HG03565 (cell line): ENCODE measurements around the gene PMEPA1.

Source experiments
- ATAC-seq: cut with Tn5 transposase; IDR thresholded peaks from one replicate; pipeline ENCODE4 v1.9.1; 2021; ENCODE audit warnings: mild to moderate bottlenecking, moderate library complexity; ENCODE audit not compliant: unreplicated experiment

Gene PMEPA1

GRCh38 chr20:57712851-57713504 lies 3.2 kb upstream of the PMEPA1 start:
- no peak for ATAC-seq

- ATAC-seq = no peak
Observed at GRCh38 chr20:57712341-57712740, 2.5 kb upstream of the PMEPA1 start.

- ATAC-seq = no peak
Observed at GRCh38 chr20:57711826-57712225, 2.0 kb upstream of the PMEPA1 start.

GRCh38 chr20:57711311-57711712 lies 1.5 kb upstream of the PMEPA1 start:
- no peak for ATAC-seq

GRCh38 chr20:57710841-57711240 lies 1.0 kb upstream of the PMEPA1 start:
- no peak for ATAC-seq

- no peak for ATAC-seq
Observed at GRCh38 chr20:57708694-57709673, 831 bp downstream of the PMEPA1 start.

- ATAC-seq = no peak
Observed at GRCh38 chr20:57707849-57708693, 1.7 kb downstream of the PMEPA1 start.

GRCh38 chr20:57707320-57707719 lies 2.5 kb downstream of the PMEPA1 start:
- ATAC-seq = no peak

GRCh38 chr20:57705127-57705899 lies 4.5 kb downstream of the PMEPA1 start:
- ATAC-seq = no peak

GRCh38 chr20:57704245-57704644 lies 5.6 kb downstream of the PMEPA1 start:
- no peak for ATAC-seq

GRCh38 chr20:57703013-57703412 lies 6.8 kb downstream of the PMEPA1 start:
- ATAC-seq = no peak

GRCh38 chr20:57702521-57702920 lies 7.3 kb downstream of the PMEPA1 start:
- ATAC-seq = no peak

- ATAC-seq = no peak
Observed at GRCh38 chr20:57702091-57702490, 7.7 kb downstream of the PMEPA1 start.

- no peak for ATAC-seq
Observed at GRCh38 chr20:57701651-57702050, 8.2 kb downstream of the PMEPA1 start.

- no peak for ATAC-seq
Observed at GRCh38 chr20:57701090-57701489, 8.7 kb downstream of the PMEPA1 start.

GRCh38 chr20:57699395-57699794 lies 10.4 kb downstream of the PMEPA1 start:
- no peak for ATAC-seq

GRCh38 chr20:57698867-57699275 lies 10.9 kb downstream of the PMEPA1 start:
- ATAC-seq = no peak

- no peak for ATAC-seq
Observed at GRCh38 chr20:57698116-57698866, 11.5 kb downstream of the PMEPA1 start.

GRCh38 chr20:57697543-57697942 lies 12.3 kb downstream of the PMEPA1 start:
- ATAC-seq = no peak
